HUES48 (cell line): ENCODE results near the gene RAB36.
A peak's percentile ranks its signal among the peaks of the same experiment; 100 is the strongest.

Experiments used
- H3K27ac ChIP-seq: one replicate; pipeline ENCODE4 v1.7.0; 2013; ENCODE audit warnings: low read depth, low read length, inconsistent platforms
- H3K27me3 ChIP-seq: 2 replicates; pipeline ENCODE4 v1.6.1; 2013; ENCODE audit warnings: mild to moderate bottlenecking, low read length; ENCODE audit not compliant: control insufficient read depth, insufficient read depth
- H3K36me3 ChIP-seq: 2 replicates; pipeline ENCODE4 v1.6.1; 2013; ENCODE audit warnings: low read length; ENCODE audit not compliant: control insufficient read depth, insufficient read depth
- H3K4me1 ChIP-seq: 2 replicates; pipeline ENCODE4 v1.6.1; 2013; ENCODE audit warnings: mild to moderate bottlenecking, low read length; ENCODE audit not compliant: control insufficient read depth, insufficient read depth
- H3K4me3 ChIP-seq: 2 replicates; pipeline ENCODE4 v1.5.1; 2013; ENCODE audit warnings: mild to moderate bottlenecking, low read depth, low read length
- H3K9ac ChIP-seq: 2 replicates; pipeline ENCODE4 v1.6.1; 2013; ENCODE audit warnings: mild to moderate bottlenecking, low read depth, low read length, moderate library complexity
- H3K9me3 ChIP-seq: 2 replicates; pipeline ENCODE4 v1.6.1; 2013; ENCODE audit warnings: low read length; ENCODE audit not compliant: control insufficient read depth, insufficient read depth

The RAB36 gene

DNA sequence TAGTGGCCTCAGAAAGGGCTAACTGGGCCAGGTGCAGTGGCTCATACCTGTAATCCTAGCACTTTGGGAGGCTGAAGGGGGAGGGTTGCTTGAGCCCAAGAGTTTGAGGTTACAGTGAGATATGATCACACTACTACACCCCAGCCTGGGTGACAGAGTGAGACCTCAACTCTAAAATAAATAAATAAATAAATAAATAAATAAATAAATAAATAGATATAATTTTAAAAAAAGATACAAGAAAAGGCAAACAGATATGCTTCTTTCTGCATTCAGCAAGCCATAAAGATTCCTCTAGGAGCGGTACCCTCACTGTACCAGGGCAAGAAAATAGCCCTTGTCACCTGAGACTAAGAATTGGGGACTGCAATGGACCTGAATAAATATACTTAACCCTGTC lies 2.2 kb upstream of the RAB36 start:
- no peak overlapping the region for H3K4me3 ChIP-seq
- H3K36me3 ChIP-seq: no peaks in the 10 kb centered on the region
- peaks cover 7% of the 10 kb centered on the region for H3K4me1 ChIP-seq
- H3K27me3 ChIP-seq: peaks cover 12% of the 10 kb centered on the region
- H3K9ac ChIP-seq: no peak overlapping the region
- H3K9me3 ChIP-seq: no peaks in the 10 kb centered on the region
- no peak overlapping the region for H3K27ac ChIP-seq

DNA sequence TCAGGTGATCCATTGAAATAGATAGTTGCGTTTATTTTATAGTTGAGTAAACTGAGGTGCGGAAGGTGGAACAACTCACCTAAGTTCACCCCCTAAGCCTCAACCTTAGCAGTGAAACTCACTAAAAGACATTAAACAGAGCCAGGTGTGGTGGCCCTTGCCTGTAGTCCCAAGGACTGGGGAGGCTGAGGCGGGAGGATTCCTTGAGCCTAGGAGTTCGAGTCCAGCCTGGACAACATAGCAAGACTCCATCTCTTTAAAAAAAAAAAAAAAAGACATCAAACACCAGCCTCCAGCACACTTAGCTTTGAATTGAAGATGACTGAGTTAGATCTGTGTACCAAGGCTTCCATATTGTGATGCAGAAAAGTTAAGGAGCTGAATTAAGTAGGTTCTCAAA lies 845 bp upstream of the RAB36 start:
- H3K36me3 ChIP-seq: no peaks in the 10 kb centered on the region
- no peaks in the 10 kb centered on the region for H3K9me3 ChIP-seq
- peaks cover 12% of the 10 kb centered on the region for H3K27me3 ChIP-seq
- H3K4me1 ChIP-seq: peaks cover 10% of the 10 kb centered on the region
- H3K27ac ChIP-seq: no peak overlapping the region
- H3K4me3 ChIP-seq: no peak overlapping the region
- H3K9ac ChIP-seq: no peak overlapping the region

DNA sequence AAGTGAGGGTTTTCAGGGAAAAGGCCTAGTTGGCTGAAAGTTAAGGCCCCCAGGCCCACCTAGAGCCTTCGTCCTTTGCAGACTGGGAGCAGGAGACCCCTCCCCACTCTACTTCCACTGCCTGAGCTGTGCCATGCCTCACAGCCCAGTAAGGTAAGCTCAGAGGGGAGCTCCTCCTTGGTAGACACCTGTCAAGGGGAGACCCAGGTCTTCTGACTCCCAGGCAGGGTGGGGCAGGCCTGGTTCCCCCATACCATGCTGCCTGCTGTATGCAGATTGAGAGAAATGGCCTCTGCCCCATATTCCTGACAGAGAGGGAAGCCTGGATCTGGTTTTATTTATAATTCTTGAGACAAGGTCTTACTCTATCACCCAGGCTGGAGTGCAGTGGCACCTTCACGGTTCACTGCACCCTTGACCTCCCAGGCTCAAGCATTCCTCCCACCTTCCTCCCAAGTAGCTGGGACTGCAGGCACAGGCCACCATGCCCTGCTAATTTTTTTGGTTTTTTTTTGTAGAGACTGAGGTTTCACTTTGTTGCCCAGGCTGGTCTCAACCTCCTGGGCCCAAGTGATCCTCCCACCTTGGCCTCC lies 697 bp downstream of the RAB36 start:
- H3K4me3 ChIP-seq: peak overlapping the region; percentile 67
- H3K36me3 ChIP-seq: no peaks in the 10 kb centered on the region
- peaks cover 12% of the 10 kb centered on the region for H3K4me1 ChIP-seq
- H3K27me3 ChIP-seq: peaks cover 10% of the 10 kb centered on the region
- H3K9me3 ChIP-seq: no peaks in the 10 kb centered on the region
- no peak overlapping the region for H3K27ac ChIP-seq
- H3K9ac ChIP-seq: no peak overlapping the region

GRCh38 chr22:23146478-23147205 lies 1.4 kb downstream of the RAB36 start:
- H3K9me3 ChIP-seq: no peaks in the 10 kb centered on the region
- no peak overlapping the region for H3K4me3 ChIP-seq
- H3K4me1 ChIP-seq: peaks cover 8% of the 10 kb centered on the region; the same call in 1 of the 2 replicates
- H3K27me3 ChIP-seq: peaks cover 10% of the 10 kb centered on the region
- no peak overlapping the region for H3K9ac ChIP-seq
- H3K27ac ChIP-seq: no peak overlapping the region
- no peaks in the 10 kb centered on the region for H3K36me3 ChIP-seq

GRCh38 chr22:23147617-23148387 lies 2.5 kb downstream of the RAB36 start:
- peaks cover 10% of the 10 kb centered on the region for H3K27me3 ChIP-seq
- peaks cover 6% of the 10 kb centered on the region; the same call in 1 of the 2 replicates for H3K4me1 ChIP-seq
- no peak overlapping the region for H3K4me3 ChIP-seq
- no peak overlapping the region for H3K9ac ChIP-seq
- no peaks in the 10 kb centered on the region for H3K9me3 ChIP-seq
- H3K36me3 ChIP-seq: no peaks in the 10 kb centered on the region
- H3K27ac ChIP-seq: no peak overlapping the region

- Histone ChIP-seq H3K27me3 (peaks cover 5% of the 10 kb centered on the region), H3K4me1 (peaks cover 6% of the 10 kb centered on the region; the same call in 1 of the 2 replicates), H3K4me3 (no peak overlapping the region), H3K27ac (peak overlapping the region; percentile 8), H3K9ac (no peak overlapping the region), H3K36me3 (no peaks in the 10 kb centered on the region), H3K9me3 (no peaks in the 10 kb centered on the region)
These were observed 4.5 kb downstream of the RAB36 start for GRCh38 chr22:23149743-23150238.

GRCh38 chr22:23150762-23151161 lies 5.5 kb downstream of the RAB36 start:
- Histone ChIP-seq H3K27ac (no peak overlapping the region), H3K9me3 (no peaks in the 10 kb centered on the region), H3K4me3 (no peak overlapping the region), H3K36me3 (no peaks in the 10 kb centered on the region), H3K27me3 (peaks cover 4% of the 10 kb centered on the region), H3K4me1 (peaks cover 6% of the 10 kb centered on the region; the same call in 1 of the 2 replicates), H3K9ac (no peak overlapping the region)

DNA sequence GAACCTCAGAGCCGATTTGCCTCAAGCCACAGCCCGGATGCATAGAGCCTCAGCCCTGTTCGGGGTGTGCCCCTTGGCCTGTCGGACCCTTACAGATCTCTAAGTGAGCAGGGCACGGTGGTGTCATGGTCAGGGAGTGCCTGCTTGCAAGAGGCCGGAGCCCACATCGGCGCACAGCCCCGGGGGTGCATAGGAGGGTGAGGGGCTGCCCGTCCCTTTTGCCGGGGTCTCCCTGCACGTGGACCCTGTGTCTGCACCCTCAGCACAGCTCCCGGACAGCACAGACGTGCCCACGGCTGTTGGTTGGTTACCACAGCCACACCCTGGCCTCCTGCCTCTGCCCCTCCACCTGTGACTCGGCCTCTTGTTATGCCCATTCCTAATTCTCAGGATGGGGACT lies 6.5 kb downstream of the RAB36 start:
- Histone ChIP-seq H3K9ac (no peak overlapping the region), H3K4me1 (peaks cover 6% of the 10 kb centered on the region; the same call in 1 of the 2 replicates), H3K36me3 (no peaks in the 10 kb centered on the region), H3K27me3 (no peaks in the 10 kb centered on the region), H3K4me3 (no peak overlapping the region), H3K9me3 (no peaks in the 10 kb centered on the region), H3K27ac (no peak overlapping the region)

- Histone ChIP-seq H3K9me3 (no peaks in the 10 kb centered on the region), H3K36me3 (no peaks in the 10 kb centered on the region), H3K27ac (no peak overlapping the region), H3K4me3 (no peak overlapping the region), H3K27me3 (no peaks in the 10 kb centered on the region), H3K4me1 (peaks cover 6% of the 10 kb centered on the region; the same call in 1 of the 2 replicates), H3K9ac (no peak overlapping the region)
These were observed 7.2 kb downstream of the RAB36 start for GRCh38 chr22:23152238-23153114.

- Histone ChIP-seq H3K27ac (no peak overlapping the region), H3K9ac (no peak overlapping the region), H3K27me3 (no peaks in the 10 kb centered on the region), H3K36me3 (no peaks in the 10 kb centered on the region), H3K4me1 (peaks cover 6% of the 10 kb centered on the region; the same call in 1 of the 2 replicates), H3K9me3 (no peaks in the 10 kb centered on the region), H3K4me3 (no peak overlapping the region)
These were observed 8.7 kb downstream of the RAB36 start for GRCh38 chr22:23153994-23154393.
